Mesodermal cell (in vitro differentiated cells): ENCODE data around the gene HOXC4.

Source experiments
- H3K27ac ChIP-seq: 2 replicates; pipeline ENCODE4 v1.7.0; 2013; ENCODE audit warnings: mild to moderate bottlenecking, low read depth, low read length, moderate library complexity; ENCODE audit not compliant: severe bottlenecking
- H3K36me3 ChIP-seq: 2 replicates; pipeline ENCODE4 v1.7.1; 2013; ENCODE audit warnings: mild to moderate bottlenecking, low read length, moderate library complexity; ENCODE audit not compliant: control insufficient read depth, insufficient read depth
- H3K4me1 ChIP-seq: one replicate; pipeline ENCODE4 v1.7.1; 2013; ENCODE audit warnings: mild to moderate bottlenecking, low read length; ENCODE audit not compliant: insufficient read depth, control insufficient read depth, poor library complexity, severe bottlenecking
- H3K4me3 ChIP-seq: 2 replicates; pipeline ENCODE4 v1.7.0; 2013; ENCODE audit warnings: low read length, control low read depth, mild to moderate bottlenecking; ENCODE audit not compliant: insufficient read depth, poor library complexity, severe bottlenecking; ENCODE audit errors: extremely low read depth
- H3K9me3 ChIP-seq: 2 replicates; pipeline ENCODE4 v1.7.1; 2013; ENCODE audit warnings: mild to moderate bottlenecking, low read length, moderate library complexity; ENCODE audit not compliant: control insufficient read depth
- WGBS, 2 experiments: methylation state at CpG; one replicate each; pipeline ENCODE4 v1.1.5; 2013; ENCODE audit warnings: missing lambda C conversion rate in 2 of 2; ENCODE audit not compliant: insufficient coverage in 2 of 2; 5-methylcytosine and 5-hydroxymethylcytosine counted together

Gene HOXC4

DNA sequence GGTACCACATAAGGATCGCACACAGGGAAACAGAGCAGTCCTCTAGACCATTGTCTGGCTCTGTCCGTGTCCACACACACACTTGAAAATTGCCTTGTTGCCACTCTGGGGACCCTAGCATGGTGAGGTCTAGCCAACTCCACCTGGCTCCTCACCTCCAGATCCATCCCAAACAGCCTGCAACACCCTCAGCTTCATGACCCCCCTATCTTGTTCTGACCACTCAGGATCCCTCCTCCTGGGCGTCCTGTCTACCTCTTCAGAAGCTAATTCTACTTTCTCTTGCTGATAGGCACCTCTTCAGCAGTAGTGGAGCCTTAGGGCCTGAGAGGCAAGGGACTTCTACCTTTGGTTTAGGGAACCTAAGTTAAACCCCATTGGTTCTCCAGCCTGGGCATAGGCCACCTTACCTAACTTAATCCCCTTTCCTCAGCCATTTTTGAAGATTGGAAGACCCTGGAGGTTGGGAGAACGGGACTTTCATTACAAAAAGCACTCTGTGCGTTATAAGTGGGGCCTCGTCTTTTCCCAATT is 21.5 kb upstream of the HOXC4 start:
- Histone ChIP-seq H3K27ac (no peak overlapping the region), H3K4me1 (peaks cover 5% of the 10 kb centered on the region), H3K9me3 (no peaks in the 10 kb centered on the region), H3K36me3 (no peaks in the 10 kb centered on the region), H3K4me3 (no peak overlapping the region)
- WGBS, 2 experiments: 44 to 50% methylated on average over 3 to 5 of the region's 6 CpGs

DNA sequence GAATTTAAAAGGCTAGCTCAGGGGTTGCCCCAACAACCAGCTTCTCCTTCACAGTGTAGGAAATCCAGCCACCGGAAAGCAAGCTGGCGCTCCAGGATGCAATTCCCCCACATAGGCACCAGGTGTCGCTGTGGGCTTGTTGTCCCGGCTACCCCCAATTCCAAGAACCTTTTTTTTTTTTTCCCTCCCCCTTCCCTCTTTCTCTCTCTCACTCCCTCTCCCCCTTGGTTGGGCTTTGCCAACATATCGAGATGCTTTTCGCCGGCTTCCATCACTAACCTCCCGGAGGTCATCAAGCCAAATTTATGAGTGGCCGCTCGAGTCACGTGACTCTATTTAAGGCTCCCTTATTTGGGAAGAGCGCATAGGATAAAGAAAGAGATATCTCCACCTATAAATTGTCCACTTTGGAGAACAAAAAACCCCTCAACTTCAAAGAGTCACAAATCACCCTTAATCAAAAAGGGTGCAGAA is 21.0 kb upstream of the HOXC4 start, which contains the start of gene HOXC5:
HOXC5 (plus strand) TSS at position 424 of the 474 bp plus-strand sequence. CDS start 73 bp downstream, outside the sequence.
- H3K9me3 ChIP-seq: no peaks in the 10 kb centered on the region
- WGBS, 2 experiments: 0% methylated on average over 2 to 4 of the region's 12 CpGs
- peak within 1 kb of the TSS; percentile 5 for H3K4me3 ChIP-seq
- peak within 1 kb of the TSS; percentile 45 for H3K27ac ChIP-seq
- H3K4me1 ChIP-seq: peaks cover 5% of the 10 kb centered on the region
- H3K36me3 ChIP-seq: no peaks in the 10 kb centered on the region

DNA sequence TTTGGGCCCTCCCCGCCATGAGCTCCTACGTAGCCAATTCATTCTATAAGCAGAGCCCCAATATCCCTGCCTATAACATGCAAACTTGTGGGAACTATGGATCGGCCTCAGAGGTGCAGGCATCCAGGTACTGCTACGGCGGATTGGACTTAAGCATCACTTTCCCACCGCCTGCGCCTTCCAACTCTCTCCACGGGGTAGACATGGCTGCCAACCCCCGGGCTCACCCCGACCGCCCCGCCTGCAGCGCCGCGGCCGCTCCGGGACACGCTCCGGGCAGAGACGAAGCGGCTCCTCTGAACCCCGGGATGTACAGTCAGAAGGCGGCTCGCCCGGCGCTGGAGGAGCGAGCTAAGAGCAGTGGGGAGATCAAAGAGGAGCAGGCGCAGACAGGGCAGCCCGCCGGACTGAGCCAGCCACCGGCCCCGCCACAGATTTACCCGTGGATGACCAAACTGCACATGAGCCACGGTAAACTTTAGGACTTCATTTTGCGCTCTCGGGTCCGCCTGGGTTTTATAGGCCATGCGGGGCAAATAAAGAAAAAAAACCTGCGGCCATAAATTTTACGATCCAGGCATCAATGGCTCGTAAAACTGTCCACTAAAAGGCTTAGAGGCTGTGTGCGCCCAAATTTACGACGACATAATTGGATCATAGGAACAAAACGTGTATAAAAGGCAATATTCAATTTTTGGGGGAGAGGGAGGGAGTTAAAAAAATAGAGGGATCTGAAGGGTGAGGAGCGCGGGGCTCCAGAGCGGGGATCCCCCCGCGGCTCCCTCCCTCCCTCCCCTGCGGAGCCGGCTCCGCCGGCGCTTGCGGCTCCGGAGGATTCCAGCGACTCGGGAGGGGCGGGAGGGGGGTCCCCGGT is 20.3 kb upstream of the HOXC4 start:
- Histone ChIP-seq H3K4me1 (peaks cover 5% of the 10 kb centered on the region), H3K9me3 (no peaks in the 10 kb centered on the region), H3K36me3 (no peaks in the 10 kb centered on the region), H3K27ac (peak overlapping the region; percentile 45), H3K4me3 (peak overlapping the region; percentile 5)
- WGBS, 2 experiments: 3 to 5% methylated on average over 34 to 43 of the region's 61 CpGs

DNA sequence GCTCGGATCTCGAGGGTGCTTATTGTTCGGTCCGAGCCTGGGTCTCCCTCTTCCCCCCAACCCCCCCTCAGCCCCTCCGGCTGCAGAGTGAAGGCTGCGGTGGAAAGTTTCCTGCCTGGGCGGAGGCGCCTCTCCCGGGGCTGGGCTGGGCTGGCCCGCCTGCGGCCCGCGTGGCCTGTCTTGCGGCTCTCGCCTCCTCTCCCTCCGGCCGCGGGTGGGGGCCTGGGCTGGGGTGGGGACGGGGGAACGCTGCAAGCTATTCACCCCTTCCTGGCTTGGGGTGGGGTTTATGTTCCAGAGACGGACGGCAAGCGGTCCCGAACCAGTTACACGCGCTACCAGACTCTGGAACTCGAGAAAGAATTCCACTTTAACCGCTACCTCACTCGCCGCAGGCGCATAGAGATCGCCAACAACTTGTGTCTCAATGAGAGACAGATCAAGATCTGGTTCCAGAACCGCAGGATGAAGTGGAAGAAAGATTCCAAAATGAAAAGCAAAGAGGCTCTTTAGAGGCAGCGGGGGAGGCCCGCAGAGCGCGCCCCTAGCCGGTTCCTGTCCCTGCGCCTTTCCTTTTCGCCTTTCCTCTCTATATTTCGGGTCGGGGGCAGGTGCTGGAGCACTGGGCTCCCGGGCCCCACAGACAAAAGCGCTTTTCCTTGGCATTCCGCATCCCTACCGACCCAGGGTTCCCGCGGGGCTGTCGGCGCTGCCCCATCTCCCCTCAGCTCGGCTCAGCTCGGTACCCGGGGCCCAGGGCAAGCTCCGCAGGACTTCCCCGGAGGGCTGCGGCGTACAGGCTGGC is 19.5 kb upstream of the HOXC4 start:
- Histone ChIP-seq H3K4me3 (no peak overlapping the region), H3K4me1 (peaks cover 5% of the 10 kb centered on the region), H3K36me3 (no peaks in the 10 kb centered on the region), H3K9me3 (no peaks in the 10 kb centered on the region), H3K27ac (peak overlapping the region; percentile 5)
- WGBS, 2 experiments: 2 to 3% methylated on average over 30 to 42 of the region's 57 CpGs

DNA sequence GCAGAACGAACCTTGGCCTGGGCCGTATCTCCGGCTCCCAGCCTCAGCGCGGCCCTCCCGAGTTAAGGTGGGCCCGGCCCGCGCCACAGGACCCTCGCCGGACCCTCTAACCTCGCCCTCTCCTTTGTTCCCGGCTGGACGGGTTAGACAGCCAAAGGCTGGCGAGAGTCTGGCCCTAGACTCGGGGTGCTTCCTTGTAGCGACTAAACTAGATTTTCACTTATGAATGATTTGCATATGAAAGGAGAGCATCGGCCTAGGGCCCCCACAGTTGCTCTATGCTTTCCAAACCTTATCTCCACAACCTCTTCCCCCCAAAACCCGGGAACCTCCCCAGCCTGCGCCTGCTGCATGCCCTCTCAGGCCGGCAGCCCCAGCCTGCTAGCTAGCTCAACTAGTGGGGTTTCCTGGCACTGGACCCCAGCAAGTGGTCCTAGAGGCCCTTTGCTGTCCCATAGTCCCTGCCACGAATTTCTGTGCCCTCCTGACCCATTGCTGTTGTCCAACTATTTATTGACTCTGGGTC is 18.8 kb upstream of the HOXC4 start:
- no peak overlapping the region for H3K27ac ChIP-seq
- H3K9me3 ChIP-seq: no peaks in the 10 kb centered on the region
- H3K36me3 ChIP-seq: no peaks in the 10 kb centered on the region
- no peak overlapping the region for H3K4me3 ChIP-seq
- 11 to 15% methylated on average over 18 of the region's 22 CpGs for WGBS, 2 experiments
- peaks cover 5% of the 10 kb centered on the region for H3K4me1 ChIP-seq

DNA sequence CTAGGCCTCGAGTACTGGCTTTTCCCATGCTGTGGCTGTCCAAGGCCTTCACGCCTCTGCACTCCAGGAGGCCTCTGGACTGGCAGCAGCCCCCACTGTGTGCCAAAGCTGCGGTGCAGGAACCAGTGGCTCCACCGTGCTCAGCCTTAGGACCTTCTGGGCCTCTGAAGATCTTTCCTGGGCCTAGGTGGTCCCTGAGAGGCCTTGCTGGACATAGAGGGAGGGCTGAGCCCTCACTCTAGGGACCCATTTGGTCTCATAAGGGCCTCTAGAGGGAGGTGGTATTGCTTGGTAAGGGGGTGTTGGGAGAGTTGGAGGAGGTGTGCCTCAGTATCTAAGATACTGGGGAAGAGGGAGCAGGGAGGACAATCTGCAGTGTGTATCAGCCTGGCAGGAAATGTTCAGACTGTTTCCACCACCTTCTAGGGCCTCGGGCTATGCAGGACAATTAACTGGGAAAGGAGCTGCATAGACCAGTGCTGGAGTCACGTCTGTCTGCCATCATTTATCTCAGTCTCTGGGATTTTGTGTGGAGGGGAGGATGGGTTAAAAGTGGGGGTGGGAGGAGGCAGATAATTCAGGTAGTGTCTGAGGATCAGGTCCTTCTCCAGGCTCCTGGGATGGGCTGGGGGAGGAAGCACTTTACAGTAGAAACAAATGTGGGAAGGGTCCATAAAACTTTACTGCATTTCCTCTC is 17.9 kb upstream of the HOXC4 start:
- Histone ChIP-seq H3K4me1 (peaks cover 5% of the 10 kb centered on the region), H3K9me3 (no peaks in the 10 kb centered on the region), H3K27ac (no peak overlapping the region), H3K4me3 (no peak overlapping the region), H3K36me3 (no peaks in the 10 kb centered on the region)
- 31 to 38% methylated on average over 6 of the region's 6 CpGs for WGBS, 2 experiments

DNA sequence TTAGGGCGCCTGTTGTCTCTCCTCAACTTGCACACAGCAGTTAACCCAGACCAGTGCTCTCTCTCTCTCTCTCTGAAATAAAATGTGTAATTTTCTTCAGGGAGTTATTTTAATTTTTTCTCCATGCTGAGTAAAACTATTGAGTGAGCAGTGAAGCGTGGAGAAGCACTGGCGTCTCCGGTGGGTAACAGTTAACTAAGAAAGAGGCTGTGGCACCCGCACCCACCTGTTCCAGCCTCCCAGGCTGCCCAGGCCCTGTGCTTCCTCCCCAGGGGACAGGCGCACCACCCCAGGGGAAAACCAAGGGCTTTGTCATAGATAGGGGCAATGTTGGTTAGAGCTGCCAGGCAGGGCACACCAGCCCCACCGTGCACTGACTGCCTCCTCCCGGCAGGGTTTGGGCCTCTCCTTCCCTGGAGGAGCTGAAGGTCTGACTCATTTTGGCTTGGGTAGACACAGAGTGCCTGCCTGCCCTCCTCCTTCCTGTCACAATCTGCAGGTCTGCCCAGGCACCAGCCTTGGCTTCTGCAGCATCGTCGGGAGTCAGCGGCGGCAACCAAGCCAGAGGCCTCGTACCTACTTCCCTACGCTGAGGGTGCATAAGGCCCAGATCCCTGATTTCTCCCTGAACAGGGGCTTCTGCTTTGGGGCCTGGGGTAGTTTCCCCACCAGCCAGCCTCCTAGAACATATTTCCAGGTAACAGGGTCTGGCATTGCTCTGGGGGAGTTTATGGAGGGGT is 16.8 kb upstream of the HOXC4 start:
- peaks cover 3% of the 10 kb centered on the region for H3K4me1 ChIP-seq
- H3K27ac ChIP-seq: no peak overlapping the region
- no peaks in the 10 kb centered on the region for H3K36me3 ChIP-seq

DNA sequence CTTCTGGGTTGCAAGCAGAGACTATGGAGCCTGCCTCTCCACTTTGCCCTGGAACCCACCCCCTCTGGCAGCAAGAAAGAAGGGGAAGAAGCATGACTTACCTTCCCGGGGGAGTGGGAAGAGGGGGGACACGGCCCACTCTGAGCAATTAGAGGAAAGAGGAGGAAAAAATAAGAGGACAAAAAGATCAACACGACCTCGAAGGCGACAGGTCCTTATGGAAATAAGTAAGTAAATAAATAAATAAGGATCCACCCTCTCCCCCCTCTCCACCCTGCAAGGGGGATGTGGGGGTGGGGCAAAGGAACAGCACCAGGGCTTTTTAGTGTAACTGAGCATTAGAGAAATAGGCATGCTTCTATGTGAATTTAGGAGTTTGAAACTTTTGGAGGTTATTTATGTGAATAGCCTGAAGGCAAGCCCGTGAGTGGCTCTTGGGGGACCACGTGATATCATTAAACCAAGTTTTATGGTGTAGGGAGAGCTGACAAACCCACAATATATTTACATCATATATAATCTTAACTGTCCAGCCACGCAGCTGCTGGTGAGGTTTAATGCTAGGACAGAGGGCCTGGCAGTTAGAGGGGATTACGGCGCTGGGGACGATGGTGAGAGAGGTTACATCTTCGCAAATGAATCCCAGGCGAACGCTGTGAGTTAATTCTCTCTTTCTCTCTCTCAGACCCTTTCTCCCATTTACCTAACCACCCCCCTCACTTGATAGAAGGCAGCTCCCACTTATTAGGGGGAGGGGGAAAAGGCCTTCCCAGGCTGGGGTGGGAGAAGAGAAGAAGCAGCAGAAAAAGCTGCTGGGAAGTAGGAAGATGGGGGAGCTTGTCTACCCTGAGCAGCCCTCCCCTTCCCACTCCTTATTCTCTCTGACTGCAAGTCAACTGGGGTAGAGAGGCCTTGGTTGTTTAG is 16.0 kb upstream of the HOXC4 start:
- 25% methylated on average over 2 of the region's 14 CpGs; no CpG with 5 or more reads in 1 of the 2 experiments for WGBS, 2 experiments
- Histone ChIP-seq H3K36me3 (no peaks in the 10 kb centered on the region), H3K27ac (peak overlapping the region; percentile 23), H3K4me1 (peaks cover 3% of the 10 kb centered on the region), H3K9me3 (no peaks in the 10 kb centered on the region), H3K4me3 (no peak overlapping the region)

More for the DNA sequence above, 16.8 kb upstream of the HOXC4 start:
- no peaks in the 10 kb centered on the region for H3K9me3 ChIP-seq
- H3K4me3 ChIP-seq: no peak overlapping the region
- 29 to 32% methylated on average over 11 of the region's 14 CpGs for WGBS, 2 experiments

DNA sequence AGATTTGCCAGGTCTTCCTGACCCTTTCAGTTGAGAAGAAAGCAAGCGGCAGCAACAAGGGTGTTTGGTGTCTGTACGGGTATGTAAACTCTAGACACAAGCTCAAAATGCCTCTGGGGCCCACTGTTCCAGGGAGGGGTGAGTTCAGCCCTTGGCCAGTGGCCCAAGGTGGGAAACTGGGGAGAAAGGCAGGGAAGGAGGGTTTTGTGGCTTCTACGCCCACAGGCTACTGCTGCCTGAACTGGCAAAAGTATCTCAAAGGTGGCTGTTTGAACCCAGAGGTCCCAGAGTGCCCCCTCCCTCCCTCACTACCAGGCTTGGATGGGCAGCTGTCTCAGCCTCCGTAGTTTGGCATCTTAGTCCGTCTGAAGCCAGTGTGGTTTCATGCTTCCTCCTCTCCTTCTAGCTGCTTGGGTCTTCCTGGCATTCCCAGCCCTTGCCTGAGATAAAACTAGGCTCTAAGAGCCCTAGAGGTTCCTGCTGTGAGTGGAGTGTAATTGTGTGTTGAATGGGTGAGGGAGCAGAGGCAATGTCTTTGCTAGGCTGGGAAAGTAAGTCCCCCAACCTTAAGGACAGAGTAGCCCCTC is 15.3 kb upstream of the HOXC4 start:
- Histone ChIP-seq H3K4me1 (peaks cover 3% of the 10 kb centered on the region), H3K27ac (no peak overlapping the region), H3K9me3 (no peaks in the 10 kb centered on the region), H3K36me3 (no peaks in the 10 kb centered on the region), H3K4me3 (no peak overlapping the region)
- 25 to 28% methylated on average over 4 to 5 of the region's 5 CpGs for WGBS, 2 experiments
